HepG2 (cell line): ENCODE data around the gene PPHLN1. TPM values are rescaled to one million over a fixed set of nuclear protein-coding genes. Genes with fewer than 3 reads are reported as not detected.

ENCODE experiments used
- ARHGAP35 ChIP-seq: sonication (generic); formaldehyde crosslinking; IDR thresholded peaks from 2 replicates; pipeline ENCODE4 v1.9.0; 2022; ENCODE audit warnings: mild to moderate bottlenecking, inconsistent platforms, moderate library complexity, missing genetic modification reagents, borderline replicate concordance
- HDAC2 ChIP-seq: sonication (generic); formaldehyde crosslinking; IDR thresholded peaks from 2 replicates; pipeline ENCODE4 v1.4.0; 2020; ENCODE audit warnings: missing genetic modification reagents
- HIC2 ChIP-seq: sonication (generic); formaldehyde crosslinking; IDR thresholded peaks from 2 replicates; pipeline ENCODE4 v1.9.0; 2022; ENCODE audit warnings: low read depth, missing genetic modification reagents
- KLF13 ChIP-seq: sonication (generic); formaldehyde crosslinking; IDR thresholded peaks from 2 replicates; pipeline ENCODE4 v1.4.0; 2020; ENCODE audit warnings: mild to moderate bottlenecking, missing genetic modification reagents
- MAX ChIP-seq: IDR thresholded peaks from 2 replicates; pipeline ENCODE4 v1.6.1; 2012; ENCODE audit warnings: inconsistent platforms
- PBX3 ChIP-seq: sonication (generic); formaldehyde crosslinking; IDR thresholded peaks from 2 replicates; pipeline ENCODE4 v1.8.1; 2023; ENCODE audit warnings: missing genetic modification reagents, inconsistent platforms, borderline replicate concordance
- SYNCRIP ChIP-seq: fragments of 200-400 bp; formaldehyde crosslinking; IDR thresholded peaks from 2 replicates; pipeline ENCODE4 v1.6.1; 2018; ENCODE audit warnings: mild to moderate bottlenecking, low read depth, low read length; ENCODE audit not compliant: insufficient read depth
- TGIF2 ChIP-seq: IDR thresholded peaks from 2 replicates; pipeline ENCODE4 v1.6.1; 2016; ENCODE audit warnings: control low read depth, missing compliant biosample characterization
- TMF1 ChIP-seq: sonication (generic); formaldehyde crosslinking; IDR thresholded peaks from 2 replicates; pipeline ENCODE4 v1.8.1; 2022; ENCODE audit warnings: low read depth, missing genetic modification reagents
- ZNF232 ChIP-seq: sonication (generic); formaldehyde crosslinking; IDR thresholded peaks from 2 replicates; pipeline ENCODE4 v1.4.0; 2020; ENCODE audit warnings: missing genetic modification reagents, borderline replicate concordance
- ZNF468 ChIP-seq: sonication (generic); formaldehyde crosslinking; IDR thresholded peaks from 2 replicates; pipeline ENCODE4 v1.8.0; 2022; ENCODE audit warnings: mild to moderate bottlenecking, moderate library complexity, missing genetic modification reagents
- polyA plus RNA-seq, 8 experiments: library from polyadenylated mRNA; depleted of rRNA in 3 of 8; stranded (reverse) in 7 of 8; unstranded in 1 of 8; fragments of >200 nt; fragmentation: Illumina TruSeq in 4 of 8; extraction: Trizol in 4 of 8; gene quantifications; 2 replicates each; pipeline versions ENCODE4 v1.2.1 to v1.2.3, GENCODE V29; 2011 to 2016; ENCODE audit warnings: low read depth in 4 of 8, missing spikeins in 1 of 8, mixed read lengths in 1 of 8; ENCODE audit not compliant: insufficient read depth in 1 of 8
- total RNA-seq, 5 experiments: library from RNA; depleted of rRNA; stranded (reverse); fragments of >200 nt; fragmentation: Illumina TruSeq; extraction: Trizol; gene quantifications; 2 replicates each; pipeline ENCODE4 v1.2.3, GENCODE V29; 2016; ENCODE audit warnings: low read depth in 1 of 5
- TF ChIP-seq, protein P1 (sequence below): sonication (generic); formaldehyde crosslinking; IDR thresholded peaks from 2 replicates; pipeline ENCODE4 v1.4.0; 2020; ENCODE audit warnings: missing genetic modification reagents

PPHLN1 gene
- total and polyA plus RNA-seq, 2 of the 13 experiments (the other 11 are each of a cell fraction or from before 2014, with no cell fraction given): 43.4 to 66.0 TPM

GRCh38 chr12:42440608-42441007 lies 114.6 kb downstream of the PPHLN1 start (continued):
- TF ChIP-seq PBX3 (no peak), HDAC2 (no peak), ARHGAP35 (CRISPR knock-in tag) (no peak), ZNF232 (CRISPR knock-in tag) (no peak), MAX (no peak), ZNF468 (CRISPR knock-in tag) (no peak), TMF1 (CRISPR knock-in tag) (no peak), TGIF2 (CRISPR knock-in tag) (no peak), HIC2 (no peak), KLF13 (CRISPR knock-in tag) (no peak), SYNCRIP (no peak)
- TF ChIP-seq, protein P1, sequence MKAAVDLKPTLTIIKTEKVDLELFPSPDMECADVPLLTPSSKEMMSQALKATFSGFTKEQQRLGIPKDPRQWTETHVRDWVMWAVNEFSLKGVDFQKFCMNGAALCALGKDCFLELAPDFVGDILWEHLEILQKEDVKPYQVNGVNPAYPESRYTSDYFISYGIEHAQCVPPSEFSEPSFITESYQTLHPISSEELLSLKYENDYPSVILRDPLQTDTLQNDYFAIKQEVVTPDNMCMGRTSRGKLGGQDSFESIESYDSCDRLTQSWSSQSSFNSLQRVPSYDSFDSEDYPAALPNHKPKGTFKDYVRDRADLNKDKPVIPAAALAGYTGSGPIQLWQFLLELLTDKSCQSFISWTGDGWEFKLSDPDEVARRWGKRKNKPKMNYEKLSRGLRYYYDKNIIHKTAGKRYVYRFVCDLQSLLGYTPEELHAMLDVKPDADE: no peak
